SK-N-MC (cell line): Measurements from ENCODE around the gene SGPL1.

Experiments
- EZH2 ChIP-seq: fragments of 200-600 bp; sonication (generic); IDR thresholded peaks from one replicate; pipeline ENCODE4 v1.6.1; 2017; ENCODE audit warnings: antibody characterized with exemption
- FOXP2 ChIP-seq: optimal IDR thresholded peaks from 2 replicates; pipeline ENCODE3; 2011; ENCODE audit warnings: mild to moderate bottlenecking, moderate library complexity; ENCODE audit not compliant: insufficient read depth; ENCODE audit errors: extremely low read length, control extremely low read depth
- POLR2AphosphoS5 ChIP-seq: IDR thresholded peaks from 2 replicates; pipeline ENCODE4 v1.6.1; 2012; ENCODE audit warnings: mild to moderate bottlenecking, low read depth, low read length, borderline replicate concordance

- TF ChIP-seq EZH2 (no peak), POLR2AphosphoS5 (no peak), FOXP2 (no peak)
These were observed 1.6 kb upstream of the SGPL1 start for GRCh38 chr10:70814126-70814525.
